22Rv1 (cell line): ENCODE results near the gene TMEM176A.
"Not testable (repeated sequence)": the region's sequence is repeated elsewhere in the genome, so short reads cannot be mapped to it uniquely, and the experiment has no call there.

Source experiments
- H3K27ac ChIP-seq: fragments of 450-650 bp; 2 replicates; pipeline ENCODE4 v1.5.1; 2017
- CTCF ChIP-seq: fragments of 450-650 bp; IDR thresholded peaks from 2 replicates; pipeline ENCODE4 v1.5.1; 2017; ENCODE audit warnings: mild to moderate bottlenecking
- ZFX ChIP-seq: fragments of 450-650 bp; IDR thresholded peaks from 2 replicates; pipeline ENCODE4 v1.6.1; 2017; ENCODE audit warnings: antibody characterized with exemption, borderline replicate concordance

Gene TMEM176A

GRCh38 chr7:150756858-150757257 is 43.7 kb upstream of the TMEM176A start:
- TF ChIP-seq ZFX = no peak
- peak; percentile 44 for TF ChIP-seq CTCF
- H3K27ac ChIP-seq = no peak overlapping the region

GRCh38 chr7:150759479-150759878 is 41.1 kb upstream of the TMEM176A start:
- TF ChIP-seq ZFX (no peak), CTCF (no peak)

GRCh38 chr7:150766334-150766709 is 34.2 kb upstream of the TMEM176A start:
- no peak overlapping the region for H3K27ac ChIP-seq
- TF ChIP-seq ZFX (no peak), CTCF (no peak)

More at GRCh38 chr7:150759479-150759878, 41.1 kb upstream of the TMEM176A start:
- H3K27ac ChIP-seq = no peak overlapping the region

DNA sequence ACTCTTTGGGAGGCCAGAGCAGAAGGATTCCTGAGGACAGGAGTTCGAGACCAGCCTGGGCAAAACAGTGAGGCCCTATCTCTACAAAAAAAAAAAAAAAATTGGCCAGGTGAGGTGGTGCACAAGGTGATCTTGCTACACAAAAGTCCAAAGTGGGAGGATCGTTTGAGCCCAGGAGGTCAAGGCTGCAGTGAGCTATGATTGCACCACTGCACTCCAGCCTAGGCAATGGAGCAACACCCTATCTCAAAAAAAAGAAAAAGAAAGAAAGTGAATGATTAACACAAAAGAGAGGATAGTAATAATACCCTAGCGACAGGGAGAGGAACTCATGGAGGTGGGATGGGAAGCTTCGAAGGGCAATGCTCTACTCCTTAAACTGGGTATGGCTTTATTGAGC is 30.8 kb upstream of the TMEM176A start:
- H3K27ac ChIP-seq = no peak overlapping the region
- TF ChIP-seq ZFX = no peak
- TF ChIP-seq CTCF = no peak

DNA sequence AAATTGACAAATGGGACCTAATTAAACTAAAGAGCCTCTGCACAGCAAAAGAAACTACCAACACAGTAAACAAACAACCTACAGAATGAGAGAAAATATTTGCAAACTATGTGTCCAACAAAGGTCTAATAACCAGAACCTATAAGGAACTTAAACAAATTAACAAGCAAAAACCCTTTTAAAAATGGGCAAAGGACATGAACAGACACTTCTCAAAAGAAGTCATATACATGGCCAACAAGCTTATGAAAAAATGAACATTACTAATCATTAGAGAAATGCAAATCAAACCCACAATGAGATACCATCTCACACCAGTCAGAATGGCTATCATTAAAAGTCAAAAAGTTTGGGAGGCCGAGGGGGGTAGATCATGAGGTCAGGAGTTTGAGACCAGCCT is 26.4 kb upstream of the TMEM176A start:
- H3K27ac ChIP-seq = not testable (repeated sequence)

DNA sequence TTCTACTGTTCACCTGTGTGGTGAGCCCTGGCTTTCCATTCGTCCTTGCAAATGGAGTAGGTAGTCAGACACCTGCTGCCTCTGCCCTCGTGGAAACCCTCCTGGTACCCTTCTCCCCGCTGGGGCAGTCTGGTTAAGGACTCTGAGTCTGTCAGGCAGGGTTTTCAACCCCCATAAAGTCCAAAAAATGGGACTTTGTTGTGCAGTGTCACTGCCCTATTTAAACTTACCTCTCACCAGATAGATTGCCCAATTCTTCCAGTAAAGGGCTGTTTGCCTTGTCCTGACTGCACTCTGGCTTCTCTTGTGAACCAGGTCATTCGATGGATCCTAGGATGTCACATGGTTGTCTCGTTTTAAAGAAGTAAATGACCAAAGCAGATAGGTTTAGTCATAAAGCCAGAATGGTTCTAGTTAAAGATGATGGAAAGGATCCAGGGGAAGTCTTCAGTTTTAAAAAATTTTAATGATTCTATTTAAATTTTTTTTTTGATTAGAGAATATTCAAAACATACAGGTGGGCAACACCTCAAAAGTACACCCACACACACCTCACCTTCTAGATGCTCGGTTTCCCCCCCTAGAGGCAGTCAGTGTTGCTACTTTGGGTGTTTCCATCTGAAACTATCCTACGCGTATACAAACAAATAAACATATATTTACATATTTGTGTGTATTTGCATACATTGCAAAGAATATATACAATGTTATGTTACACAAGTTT is 22.4 kb upstream of the TMEM176A start:
- TF ChIP-seq ZFX (no peak), CTCF (no peak)
- no peak overlapping the region for H3K27ac ChIP-seq

- TF ChIP-seq CTCF (peak; percentile 99), ZFX (no peak)
- no peak overlapping the region for H3K27ac ChIP-seq
These were observed 21.7 kb upstream of the TMEM176A start for GRCh38 chr7:150778738-150779301.
